Left ventricle myocardium inferior (tissue), 1 donor: ENCODE measurements around the gene GSX2. TPM values are rescaled to one million over a fixed set of nuclear protein-coding genes. Genes with fewer than 3 reads are reported as not detected.

ENCODE experiments used
- DNase-seq: peaks from one replicate; pipeline ENCODE4 v3.0.0-alpha.2; 2020
- H3K27ac ChIP-seq: fragments of 200-600 bp; replicated peaks from 2 replicates; pipeline ENCODE4 v1.8.0; 2021
- H3K27me3 ChIP-seq: fragments of 200-600 bp; 2 replicates; pipeline ENCODE4 v1.8.0; 2021; ENCODE audit warnings: low read depth
- H3K36me3 ChIP-seq: fragments of 200-600 bp; 2 replicates; pipeline ENCODE4 v1.8.0; 2021
- H3K4me1 ChIP-seq: fragments of 200-600 bp; 2 replicates; pipeline ENCODE4 v1.8.0; 2021
- H3K4me3 ChIP-seq: fragments of 200-600 bp; 2 replicates; pipeline ENCODE4 v1.8.0; 2021; ENCODE audit warnings: mild to moderate bottlenecking, moderate library complexity
- H3K9me3 ChIP-seq: fragments of 200-600 bp; replicated peaks from 2 replicates; pipeline ENCODE4 v1.8.0; 2021
- intact Hi-C: fragments of 100-400 bp; cut with micrococcal nuclease; formaldehyde crosslinking; loops from one replicate; pipeline ENCODE4 v1.11.0; 2022
- total RNA-seq: library from RNA; stranded (reverse); fragmentation: NEBNext Ultra II Directional; extraction: Animal tissue kit (Norgen Biotek cat#: 25700); gene quantifications from one replicate; pipeline ENCODE4 v1.2.1, GENCODE V29; 2021
- TF ChIP-seq, protein P1 (sequence below): fragments of 200-600 bp; IDR thresholded peaks from 2 replicates; pipeline ENCODE4 v1.8.0; 2021; ENCODE audit warnings: antibody characterized with exemption, mild to moderate bottlenecking, borderline replicate concordance
- donor health status: DM: no; HTN: yes; CAD: no; lungs with severe emphysema.

Gene GSX2
- total RNA-seq, 1 donor from 2014 or later: not detected

DNA sequence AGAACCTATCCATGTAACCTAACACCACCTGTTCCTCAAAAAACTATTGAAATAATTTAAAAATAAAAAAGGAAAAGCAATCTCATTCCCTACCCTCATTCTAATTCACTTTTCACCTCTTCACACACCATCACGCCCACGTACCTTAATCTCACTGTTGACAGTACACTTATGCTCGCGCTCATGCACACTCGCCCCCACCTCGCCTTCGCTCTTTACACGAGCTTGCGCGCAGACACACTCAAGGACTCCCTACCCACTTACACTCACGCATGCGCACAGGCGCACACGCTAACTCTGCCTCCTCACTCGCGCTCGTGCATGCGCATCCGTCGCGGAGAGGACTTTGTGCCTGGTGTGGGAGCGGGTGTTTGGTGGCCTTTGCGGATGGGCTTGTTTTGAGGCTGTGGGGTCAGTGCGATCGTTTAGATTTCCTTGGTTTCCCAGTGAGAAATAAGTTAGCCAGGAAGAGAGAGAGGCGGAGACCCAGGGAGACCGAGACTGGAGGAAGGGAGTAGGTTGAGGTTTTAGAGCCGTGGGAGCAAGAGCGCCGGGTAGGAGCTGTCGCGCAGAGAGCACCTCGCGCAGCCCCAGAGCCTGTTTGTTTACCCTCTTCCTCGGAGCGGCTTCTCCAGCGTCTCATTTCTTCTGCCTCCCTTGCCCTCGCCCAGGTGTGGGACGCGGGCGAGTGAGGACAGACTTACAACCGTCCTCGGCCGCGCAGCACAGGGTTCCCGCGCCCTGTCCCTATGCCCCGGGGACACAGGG is 8.1 kb upstream of the GSX2 start:
- Histone ChIP-seq H3K27me3 (peaks cover 67% of the 10 kb centered on the region), H3K27ac (peak overlapping the region; percentile 3)
- TF ChIP-seq, protein P1, sequence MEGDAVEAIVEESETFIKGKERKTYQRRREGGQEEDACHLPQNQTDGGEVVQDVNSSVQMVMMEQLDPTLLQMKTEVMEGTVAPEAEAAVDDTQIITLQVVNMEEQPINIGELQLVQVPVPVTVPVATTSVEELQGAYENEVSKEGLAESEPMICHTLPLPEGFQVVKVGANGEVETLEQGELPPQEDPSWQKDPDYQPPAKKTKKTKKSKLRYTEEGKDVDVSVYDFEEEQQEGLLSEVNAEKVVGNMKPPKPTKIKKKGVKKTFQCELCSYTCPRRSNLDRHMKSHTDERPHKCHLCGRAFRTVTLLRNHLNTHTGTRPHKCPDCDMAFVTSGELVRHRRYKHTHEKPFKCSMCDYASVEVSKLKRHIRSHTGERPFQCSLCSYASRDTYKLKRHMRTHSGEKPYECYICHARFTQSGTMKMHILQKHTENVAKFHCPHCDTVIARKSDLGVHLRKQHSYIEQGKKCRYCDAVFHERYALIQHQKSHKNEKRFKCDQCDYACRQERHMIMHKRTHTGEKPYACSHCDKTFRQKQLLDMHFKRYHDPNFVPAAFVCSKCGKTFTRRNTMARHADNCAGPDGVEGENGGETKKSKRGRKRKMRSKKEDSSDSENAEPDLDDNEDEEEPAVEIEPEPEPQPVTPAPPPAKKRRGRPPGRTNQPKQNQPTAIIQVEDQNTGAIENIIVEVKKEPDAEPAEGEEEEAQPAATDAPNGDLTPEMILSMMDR: no peak

DNA sequence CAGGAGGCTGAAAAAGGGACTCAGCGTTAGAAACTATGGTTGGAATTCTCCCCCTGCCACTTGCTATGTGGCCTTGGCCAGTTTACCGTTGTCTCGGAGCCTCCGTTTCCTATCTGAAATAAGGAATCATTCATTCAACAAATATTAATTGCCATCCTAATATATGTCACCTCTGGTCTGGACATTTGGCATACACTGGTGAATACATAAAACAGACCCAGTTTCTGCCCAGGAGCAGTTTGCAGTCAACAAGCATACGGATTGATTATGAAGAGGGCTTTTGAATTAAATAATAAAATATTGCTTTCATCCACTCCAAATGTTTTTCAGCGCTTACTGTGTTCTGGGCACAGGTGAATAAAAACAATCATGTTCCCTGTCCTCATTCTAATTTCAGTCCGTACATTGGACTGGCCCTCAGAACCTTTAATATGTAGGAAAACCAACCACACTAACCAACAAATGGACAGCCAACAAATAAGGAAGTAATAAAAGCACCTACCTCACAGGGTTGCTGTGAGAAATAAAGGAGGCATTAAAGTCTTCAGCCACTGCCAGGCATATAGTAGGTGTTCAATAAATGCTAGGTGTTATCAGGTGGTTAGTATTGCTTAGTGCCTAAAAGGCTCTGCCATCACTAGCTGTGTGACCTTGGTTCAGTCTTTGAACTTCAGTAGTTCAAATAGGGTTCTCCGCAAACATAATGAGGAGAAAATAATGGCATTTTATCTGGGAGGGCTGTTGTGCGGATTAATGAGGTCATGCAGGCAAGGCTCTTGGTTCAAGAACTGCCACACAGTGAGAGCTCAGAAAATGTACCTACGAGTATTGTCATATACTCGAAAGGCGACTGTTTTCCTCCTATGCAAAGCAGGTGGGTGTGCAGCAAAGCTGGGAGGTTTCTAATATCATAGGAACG is 7.3 kb upstream of the GSX2 start:
- no peak for DNase-seq
- H3K4me1 ChIP-seq: peaks cover 17% of the 10 kb centered on the region
- no peak overlapping the region for H3K27ac ChIP-seq
- peak overlapping the region; percentile 67 for H3K4me3 ChIP-seq
- H3K9me3 ChIP-seq: no peaks in the 10 kb centered on the region
- H3K27me3 ChIP-seq: peaks cover 75% of the 10 kb centered on the region
- TF ChIP-seq, protein P1: no peak
- no peaks in the 10 kb centered on the region for H3K36me3 ChIP-seq
- intact Hi-C loops: loop anchor here (10.0 kb wide), 1 partner anchor 132 kb away; the partner anchor contains the start of gene PDGFRA

More for the DNA sequence above, 8.1 kb upstream of the GSX2 start:
- Histone ChIP-seq H3K4me1 (peaks cover 17% of the 10 kb centered on the region), H3K9me3 (no peaks in the 10 kb centered on the region), H3K4me3 (peak overlapping the region; percentile 67), H3K36me3 (no peaks in the 10 kb centered on the region)
- DNase-seq: peak; percentile 82
- intact Hi-C loops: loop anchor here (10.0 kb wide), 1 partner anchor 133 kb away; the partner anchor contains the start of gene PDGFRA

DNA sequence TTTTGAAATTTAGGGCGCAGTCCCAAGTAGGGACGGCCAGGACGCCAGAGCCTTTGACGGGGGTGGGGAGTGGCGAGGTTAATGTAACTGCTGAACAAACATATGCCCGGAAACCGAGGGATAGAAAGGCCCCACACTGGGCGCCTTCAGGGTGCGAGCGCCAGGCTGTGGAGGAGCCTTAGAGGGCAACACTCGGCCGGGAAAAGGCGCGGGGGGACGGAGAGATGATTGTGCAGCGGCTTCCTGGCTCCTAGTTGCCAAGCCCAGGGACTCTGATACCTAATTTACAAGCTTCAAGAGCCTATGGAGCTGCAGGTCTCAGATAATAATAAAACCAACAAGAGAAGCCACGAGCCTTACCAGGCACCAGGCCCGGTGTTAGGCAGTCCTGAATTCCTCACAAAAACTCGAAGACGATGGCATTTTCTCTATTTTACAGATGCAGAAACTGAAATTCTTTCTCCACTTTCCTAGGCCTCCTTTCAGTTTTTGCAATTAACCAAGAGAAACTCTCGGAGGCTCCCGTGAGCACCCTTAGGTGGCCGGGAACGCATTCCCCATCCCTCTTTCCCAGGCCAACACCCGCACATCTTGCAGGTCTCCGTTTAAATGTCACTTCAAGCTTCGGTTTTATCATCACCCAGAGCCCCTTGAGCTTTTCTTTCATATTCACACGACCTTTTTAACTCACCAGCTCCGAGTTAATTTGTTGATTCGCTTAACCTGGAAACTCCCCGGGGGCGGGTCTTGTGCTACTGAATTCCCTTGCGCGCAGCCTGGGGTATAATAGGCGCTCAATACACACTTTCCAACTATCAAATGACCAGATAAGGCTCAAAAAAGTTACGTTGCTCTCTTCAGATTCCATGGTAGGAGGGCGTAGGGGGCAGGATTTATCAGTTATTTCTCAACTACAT is 6.4 kb upstream of the GSX2 start:
- Histone ChIP-seq H3K36me3 (no peaks in the 10 kb centered on the region), H3K4me1 (peaks cover 17% of the 10 kb centered on the region), H3K27me3 (peaks cover 84% of the 10 kb centered on the region), H3K27ac (no peak overlapping the region), H3K4me3 (no peak overlapping the region), H3K9me3 (no peaks in the 10 kb centered on the region)
- intact Hi-C loops: loop anchor here (10.0 kb wide), 1 partner anchor 131 kb away; the partner anchor contains the start of gene PDGFRA
- no peak for DNase-seq
- TF ChIP-seq, protein P1: no peak

DNA sequence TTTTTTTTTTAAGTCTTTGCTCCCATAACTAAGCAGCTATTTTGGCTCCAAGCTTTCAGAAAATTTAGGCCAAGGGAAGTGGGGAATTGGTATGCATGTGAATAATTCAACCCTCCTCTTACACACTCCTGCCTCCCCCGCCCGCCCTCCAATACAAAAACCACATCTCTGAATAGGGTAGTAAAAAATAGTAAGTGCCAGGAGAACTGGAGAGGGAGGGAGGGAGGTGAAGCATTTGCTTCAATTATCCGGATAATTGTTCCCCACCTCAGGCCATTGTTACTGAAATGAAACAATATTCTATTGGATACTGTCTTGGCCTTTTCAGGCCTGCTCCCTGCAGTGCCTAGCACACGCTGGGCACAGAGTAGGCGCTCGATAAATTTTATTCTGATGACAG is 5.5 kb upstream of the GSX2 start:
- intact Hi-C loops: loop anchor here (10.0 kb wide), 1 partner anchor 130 kb away; the partner anchor contains the start of gene PDGFRA
- Histone ChIP-seq H3K36me3 (no peaks in the 10 kb centered on the region), H3K27me3 (peaks cover 93% of the 10 kb centered on the region), H3K9me3 (no peaks in the 10 kb centered on the region), H3K4me3 (no peak overlapping the region), H3K4me1 (peaks cover 23% of the 10 kb centered on the region), H3K27ac (no peak overlapping the region)
- no peak for DNase-seq
- TF ChIP-seq, protein P1: no peak
